AG04449 (cell line): Measurements from ENCODE around the gene C2orf49.

Source experiments
- CTCF ChIA-PET: fragments of 350-600 bp; formaldehyde crosslinking; extraction: SDS; loops from one replicate; lab custom pipeline; 2021; ENCODE audit warnings: antibody characterized with exemption; lab: Yijun Ruan, JAX
- POLR2A ChIA-PET: fragments of 400-600, 350-600 bp; formaldehyde crosslinking; extraction: SDS; loops from one replicate; lab custom pipeline; 2020; ENCODE audit warnings: antibody characterized with exemption, inconsistent platforms; lab: Yijun Ruan, JAX
- DNase-seq: peaks from one replicate; pipeline ENCODE4 v3.0.0-alpha.2; 2010; ENCODE audit warnings: low read depth, low spot score
- H3K4me3 ChIP-seq: 2 replicates; pipeline ENCODE4 v1.5.1; 2011; ENCODE audit warnings: low read depth, mild to moderate bottlenecking, control low read depth, low read length
- CTCF ChIP-seq: IDR thresholded peaks from one replicate; pipeline ENCODE4 v1.5.1; 2011; ENCODE audit warnings: mild to moderate bottlenecking, moderate library complexity, low read length, control low read depth, inconsistent platforms; ENCODE audit not compliant: insufficient read depth; ENCODE audit errors: missing control alignments

The C2orf49 gene

DNA sequence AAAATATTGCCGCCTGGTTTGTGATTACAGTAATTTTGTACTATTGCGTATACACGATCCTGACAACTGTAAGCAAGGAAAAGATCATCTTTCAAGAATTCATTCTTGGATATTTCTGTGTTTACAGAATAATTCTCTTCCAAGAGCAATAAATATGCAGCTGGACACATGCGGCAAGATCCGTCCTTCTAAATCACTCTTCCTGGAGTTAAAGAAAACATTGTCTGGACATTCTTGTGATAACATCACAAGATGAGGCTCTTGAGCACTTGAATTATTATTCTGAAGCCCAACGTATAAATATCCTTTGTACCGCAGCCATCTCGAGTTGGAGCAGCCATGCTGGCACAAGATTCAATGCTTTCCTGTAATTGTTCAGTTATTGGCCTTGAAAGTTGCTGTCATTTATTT lies 51.6 kb downstream of the C2orf49 start:
- ChIA-PET POLR2A (interaction anchor here (0.8 to 8.3 kb wide), 6 partner anchors 9 to 67 kb away, joined by 3 to 72 read pairs (median 8); partner anchors contain the start of gene FHL2), CTCF (interaction anchor here (1.3 to 25.1 kb wide), 3 partner anchors 10 to 130 kb away, joined by 4 to 328 read pairs (median 15); partner anchors contain the start of gene FHL2)
- no peak for TF ChIP-seq CTCF
- DNase-seq = peak; percentile 96
- H3K4me3 ChIP-seq = no peak overlapping the region

- DNase-seq = no peak
- ChIA-PET POLR2A (interaction anchor here (0.5 to 8.3 kb wide), 7 partner anchors 8 to 102 kb away, joined by 4 to 72 read pairs (median 7); partner anchors contain the start of gene FHL2), CTCF (interaction anchor here (1.1 to 25.1 kb wide), 4 partner anchors 9 to 129 kb away, joined by 3 to 328 read pairs (median 10); partner anchors contain the start of gene FHL2)
- TF ChIP-seq CTCF = no peak
- no peak overlapping the region for H3K4me3 ChIP-seq
These were observed 53.1 kb downstream of the C2orf49 start for GRCh38 chr2:105390454-105390853.

DNA sequence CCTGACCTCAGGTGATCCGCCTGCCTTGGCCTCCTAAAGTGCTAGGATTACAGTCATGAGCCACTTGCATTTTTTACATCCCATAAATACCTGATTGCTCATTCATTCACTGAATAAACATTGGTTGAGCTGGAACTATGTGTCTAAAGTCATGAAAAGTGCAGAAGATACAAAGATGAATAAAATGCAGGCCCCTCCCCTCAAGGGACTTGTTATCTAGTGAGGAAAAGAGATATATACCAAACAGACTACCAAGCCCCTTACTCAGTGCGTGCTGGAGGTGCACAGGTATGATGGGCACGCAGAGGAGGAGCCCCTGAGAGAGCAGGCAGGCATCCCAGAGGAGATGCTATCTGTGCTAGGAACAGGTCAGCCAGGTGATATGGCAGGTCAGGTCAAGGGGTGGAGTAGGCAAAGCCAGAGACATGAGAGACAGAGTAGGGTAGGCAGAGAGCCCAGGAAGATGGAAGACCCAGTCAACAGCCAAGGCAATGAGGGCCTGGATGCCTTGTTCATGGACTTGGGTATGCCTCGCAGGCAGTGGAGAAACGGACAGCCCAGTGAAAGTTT lies 53.8 kb downstream of the C2orf49 start:
- peak overlapping the region; percentile 21; the same call in 1 of the 2 replicates for H3K4me3 ChIP-seq
- CTCF ChIA-PET = interaction anchor here (3.3 to 25.1 kb wide), 2 partner anchors 8 to 128 kb away, joined by 15 to 328 read pairs; partner anchors contain the start of gene FHL2
- POLR2A ChIA-PET = interaction anchor here (0.5 to 8.3 kb wide), 7 partner anchors 7 to 101 kb away, joined by 4 to 72 read pairs (median 7); partner anchors contain the start of gene FHL2

DNA sequence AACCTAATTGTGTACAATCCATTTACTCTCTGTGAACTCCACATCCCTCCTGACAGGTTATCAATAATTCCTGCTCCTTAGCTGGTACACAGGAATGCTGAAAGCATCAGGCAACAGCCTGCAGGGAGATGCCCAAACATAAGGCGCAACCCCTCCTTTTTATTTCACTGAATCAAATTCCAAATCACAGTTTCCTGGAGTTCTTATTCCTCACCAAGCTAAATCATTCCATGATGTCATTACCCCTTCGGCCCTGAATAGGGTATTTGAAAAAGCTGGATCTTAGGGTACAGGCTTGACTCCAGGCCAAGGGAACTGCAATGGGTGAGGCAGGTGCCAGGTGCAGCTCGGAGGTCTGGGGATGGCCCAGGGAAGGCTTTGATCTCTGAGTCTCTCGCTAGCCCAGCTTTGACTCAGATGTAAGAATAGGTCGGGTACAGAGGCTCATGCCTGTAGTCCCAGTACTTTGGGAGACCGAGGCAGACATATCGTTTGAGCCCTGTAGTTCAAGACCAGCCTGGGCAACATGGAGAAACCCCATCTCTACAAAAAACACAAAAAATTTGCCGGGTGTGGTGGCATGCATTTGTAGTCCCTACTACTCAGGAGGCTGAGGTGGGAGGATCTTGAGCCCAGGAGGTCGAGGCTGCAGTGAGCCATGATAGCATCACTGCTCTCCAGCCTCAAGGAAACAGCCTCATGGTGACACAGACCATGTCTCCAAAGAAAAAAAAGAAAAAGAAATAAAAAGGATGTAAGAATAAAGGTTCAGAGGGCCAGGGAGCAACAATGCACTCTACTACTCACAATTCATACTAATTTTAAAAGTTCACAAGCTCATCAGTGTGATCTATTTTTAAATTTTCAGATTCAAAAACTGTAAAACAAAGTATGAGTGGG lies 54.7 kb downstream of the C2orf49 start:
- no peak for TF ChIP-seq CTCF
- ChIA-PET POLR2A (interaction anchor here (0.5 to 8.3 kb wide), 2 partner anchors 11 to 28 kb away, joined by 6 to 72 read pairs; no protein-coding TSS in a partner anchor), CTCF (interaction anchor here (0.6 to 25.1 kb wide), 5 partner anchors 10 to 127 kb away, joined by 3 to 328 read pairs (median 5); no protein-coding TSS in a partner anchor)
- no peak overlapping the region for H3K4me3 ChIP-seq
- DNase-seq = no peak

More for the DNA sequence above, 53.8 kb downstream of the C2orf49 start:
- no peak for TF ChIP-seq CTCF
- no peak for DNase-seq

GRCh38 chr2:105393373-105394055 lies 56.2 kb downstream of the C2orf49 start:
- TF ChIP-seq CTCF = no peak
- peak overlapping the region; percentile 48 for H3K4me3 ChIP-seq
- DNase-seq = no peak
- ChIA-PET CTCF (interaction anchor here (0.9 to 25.1 kb wide), 6 partner anchors 7 to 126 kb away, joined by 3 to 328 read pairs (median 4); no protein-coding TSS in a partner anchor), POLR2A (interaction anchor here (0.7 to 8.3 kb wide), 4 partner anchors 10 to 125 kb away, joined by 3 to 72 read pairs (median 4); no protein-coding TSS in a partner anchor)
